GM19193 (cell line): ENCODE data around the gene GP1BB.

Source experiments
- POLR2A ChIP-seq: IDR thresholded peaks from 4 replicates; pipeline ENCODE4 v1.6.1; 2011; ENCODE audit not compliant: insufficient read depth, insufficient read length; ENCODE audit errors: extremely low read depth

GP1BB gene

GRCh38 chr22:19766511-19767426, 43.4 kb downstream of the GP1BB start:
- no peak for TF ChIP-seq POLR2A

GRCh38 chr22:19767427-19768341, 44.3 kb downstream of the GP1BB start:
- TF ChIP-seq POLR2A, result no peak

GRCh38 chr22:19769393-19769715, 46.0 kb downstream of the GP1BB start:
- TF ChIP-seq POLR2A, result no peak

- TF ChIP-seq POLR2A, result no peak
Observed at GRCh38 chr22:19770349-19771220, 47.2 kb downstream of the GP1BB start.

GRCh38 chr22:19772422-19772672, 49.0 kb downstream of the GP1BB start:
- no peak for TF ChIP-seq POLR2A

- no peak for TF ChIP-seq POLR2A
Observed at GRCh38 chr22:19772673-19773469, 49.5 kb downstream of the GP1BB start.

- TF ChIP-seq POLR2A, result no peak
Observed at GRCh38 chr22:19773470-19774040, 50.2 kb downstream of the GP1BB start.
